K562 (cell line): ENCODE data around the gene MCM9. TPM values are rescaled to one million over a fixed set of nuclear protein-coding genes. Genes with fewer than 3 reads are reported as not detected.

Experiments
- CHD2 ChIP-seq: IDR thresholded peaks from 2 replicates; pipeline ENCODE4 v1.6.1; 2011; ENCODE audit warnings: low read depth, low read length
- CREB1 ChIP-seq, 2 experiments: sonication (generic) in 1 of 2; formaldehyde crosslinking in 1 of 2; IDR thresholded peaks; 2 replicates each; pipeline versions ENCODE4 v1.6.1 to v1.8.0; 2012 to 2022; ENCODE audit warnings: inconsistent platforms in 1 of 2, mild to moderate bottlenecking in 1 of 2, missing genetic modification reagents in 1 of 2, moderate library complexity in 1 of 2
- CREB3 ChIP-seq: fragments of 450-650 bp; conservative IDR thresholded peaks from 2 replicates; pipeline ENCODE4 v1.6.1; 2016; ENCODE audit warnings: missing genetic modification characterization, low read depth, mild to moderate bottlenecking, missing compliant biosample characterization, moderate library complexity
- CREB3L1 ChIP-seq: fragments of 450-650 bp; IDR thresholded peaks from 2 replicates; pipeline ENCODE4 v1.6.1; 2014; ENCODE audit warnings: low read depth, mild to moderate bottlenecking, moderate library complexity, borderline replicate concordance
- E2F6 ChIP-seq, 2 experiments: IDR thresholded peaks; 2 replicates each; pipeline ENCODE4 v1.6.1; 2011; ENCODE audit warnings: borderline replicate concordance in 1 of 2, control low read depth in 1 of 2, low read depth in 1 of 2, low read length in 1 of 2, mild to moderate bottlenecking in 1 of 2, mixed read lengths in 1 of 2, moderate library complexity in 1 of 2; ENCODE audit not compliant: insufficient read depth in 1 of 2, insufficient read length in 1 of 2, poor library complexity in 1 of 2, severe bottlenecking in 1 of 2; ENCODE audit errors: extremely low read depth in 1 of 2
- ETS2 ChIP-seq: IDR thresholded peaks from 2 replicates; pipeline ENCODE4 v1.6.1; 2016; ENCODE audit warnings: borderline replicate concordance, missing genetic modification characterization, mild to moderate bottlenecking, moderate library complexity, missing compliant biosample characterization; ENCODE audit not compliant: poor library complexity, severe bottlenecking
- ILF3 ChIP-seq: fragments of 450-650 bp; IDR thresholded peaks from 2 replicates; pipeline ENCODE4 v1.6.1; 2018; ENCODE audit warnings: antibody characterized with exemption, mild to moderate bottlenecking, moderate library complexity, borderline replicate concordance
- KLF1 ChIP-seq: fragments of 450-650 bp; IDR thresholded peaks from 2 replicates; pipeline ENCODE4 v1.6.1; 2016; ENCODE audit warnings: missing genetic modification characterization, missing compliant biosample characterization
- NCOA1 ChIP-seq: fragments of 450-650 bp; IDR thresholded peaks from 2 replicates; pipeline ENCODE4 v1.6.1; 2016; ENCODE audit warnings: low read depth
- TRIM28 ChIP-seq: fragments of 450-650 bp; IDR thresholded peaks from 2 replicates; pipeline ENCODE4 v1.6.1; 2017
- UBTF ChIP-seq, 2 experiments: IDR thresholded peaks; 2 replicates each; pipeline ENCODE4 v1.6.1; 2012; ENCODE audit warnings: improper control_type of control experiment in 2 of 2, low read depth in 2 of 2, low read length in 2 of 2, borderline replicate concordance in 1 of 2
- ZNF764 ChIP-seq: fragments of 250-450 bp; sonication (Bioruptor Pico); IDR thresholded peaks from 2 replicates; pipeline ENCODE4 v1.4.0; 2020; ENCODE audit warnings: low read depth, mild to moderate bottlenecking, moderate library complexity
- polyA plus RNA-seq, 8 experiments: library from polyadenylated mRNA; depleted of rRNA in 4 of 8; stranded (reverse) in 5 of 8; unstranded in 3 of 8; fragments of >200 nt; fragmentation: Nextera tagmentation in 2 of 8; fragmentation: Illumina TruSeq in 1 of 8; extraction: Ambion mirVana in 2 of 8; extraction: Trizol in 1 of 8; gene quantifications; 2 replicates each; pipeline versions ENCODE4 v1.2.1 to v1.2.3, GENCODE V29; 2011 to 2014; ENCODE audit warnings: inconsistent platforms in 1 of 8, missing spikeins in 1 of 8
- total RNA-seq, 7 experiments: library from RNA; depleted of rRNA in 6 of 7; stranded (reverse); fragments of >200 nt in 6 of 7; fragmentation: Illumina TruSeq in 2 of 7; extraction: Trizol in 2 of 7; gene quantifications; 2 replicates each; pipeline versions ENCODE4 v1.2.1 to v1.2.3, GENCODE V29; 2011 to 2021; ENCODE audit warnings: low replicate concordance in 1 of 7

MCM9 gene
- total and polyA plus RNA-seq, 9 of the 15 experiments (the other 6 are each of a cell fraction or from before 2014, with no cell fraction given), result 4.8 to 16.7 (median 11.6) TPM

- TF ChIP-seq E2F6 (IDR thresholded peaks at IDR 0.05; ENCODE audit: borderline replicate concordance in 1 of 2, extremely low read depth in 1 of 2, insufficient read depth in 1 of 2, insufficient read length in 1 of 2, low read depth in 1 of 2, low read length in 1 of 2, poor library complexity in 1 of 2, severe bottlenecking in 1 of 2) (peak; percentile 72 to 94), ZNF764 (0 out of 2 replicates have a peak, but pooled peaks have one; percentile 41), CREB1 (IDR thresholded peaks at IDR 0.05) (peak; percentile 33; the same call in 1 of the 2 replicates), CREB1 (CRISPR knock-in tag; IDR thresholded peaks at IDR 0.05) (peak; percentile 45; the same call in 1 of the 2 replicates), CREB3 (0 out of 2 replicates have a peak, but pooled peaks have one; percentile 62), CREB3L1 (peak; percentile 66; the same call in 1 of the 2 replicates), CHD2 (no peak), UBTF (IDR thresholded peaks at IDR 0.05; ENCODE audit: borderline replicate concordance in 1 of 2, low read depth in 2 of 2, low read length in 2 of 2) (peak in 1 of 2 experiments; percentile 68; a peak in 1 of 4 replicates), ILF3 (no peak), KLF1 (tag) (0 out of 2 replicates have a peak, but pooled peaks have one; percentile 19), ETS2 (tag) (no peak), TRIM28 (0 out of 2 replicates have a peak, but pooled peaks have one; percentile 38), NCOA1 (peak; percentile 44; the same call in 1 of the 2 replicates)
Observed at GRCh38 chr6:118934461-118935330, at the start of gene MCM9 (continued).
